Thyroid gland (tissue), 4 donors: ENCODE results near the gene CAMTA1.

Source experiments
- CTCF ChIP-seq, 6 experiments: fragments of 200-600 bp in 3 of 6; fragments of 450-650 bp in 3 of 6; sonication (generic) in 3 of 6; IDR thresholded peaks; one replicate each; pipeline ENCODE4 v1.5.1; 2016 to 2019; ENCODE audit warnings: antibody characterized with exemption in 6 of 6, mild to moderate bottlenecking in 2 of 6, inconsistent platforms in 1 of 6, moderate library complexity in 1 of 6
- POLR2A ChIP-seq, 2 donors: fragments of 450-650 bp; IDR thresholded peaks; one replicate each; pipeline ENCODE4 v1.6.1; 2017; ENCODE audit warnings: antibody characterized with exemption in 2 of 2, mild to moderate bottlenecking in 2 of 2, moderate library complexity in 1 of 2

DNA sequence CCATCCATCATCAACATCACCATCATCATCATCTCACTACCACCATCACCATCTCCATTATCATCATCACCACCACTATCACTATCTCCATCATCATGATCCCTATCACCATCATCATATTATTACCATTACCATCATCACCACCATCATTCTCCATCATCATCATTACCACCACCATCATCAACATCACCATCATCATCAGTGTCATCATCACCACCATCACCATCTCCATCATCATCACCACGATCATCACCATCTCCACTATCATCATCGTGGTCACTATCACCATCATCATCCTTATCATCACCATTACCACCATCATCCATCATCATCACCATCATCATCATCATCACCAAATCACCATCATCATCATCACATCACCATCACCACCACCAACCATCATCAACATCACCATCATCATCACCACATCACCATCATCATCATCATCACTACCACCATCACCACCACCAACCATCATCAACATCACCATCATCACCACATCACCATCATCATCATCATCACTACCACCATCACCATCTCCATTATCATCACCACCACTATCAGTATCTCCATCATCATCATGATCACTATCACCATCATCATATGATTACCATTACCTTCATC is 783.8 kb downstream of the CAMTA1 start:
- no peak for TF ChIP-seq CTCF (IDR thresholded peaks at IDR 0.05)
- TF ChIP-seq POLR2A (IDR thresholded peaks at IDR 0.05): no peak
